BLaER1 treated with 17β-estradiol and CSF1 and Interleukin-3, amounts not matched to agents 10 nM and 100 nM (cell line): ENCODE results near the gene ATP6V1B1.
"Not testable (repeated sequence)": the region's sequence is repeated elsewhere in the genome, so short reads cannot be mapped to it uniquely, and the experiment has no call there.

ENCODE experiments used
- H3K27ac ChIP-seq, 11 experiments: shearing (Covaris generic); formaldehyde crosslinking; 2 replicates each; pipeline ENCODE4 v1.8.1; 2022
- H3K27me3 ChIP-seq, 11 experiments: shearing (Covaris generic); formaldehyde crosslinking; 2 replicates each; pipeline ENCODE4 v1.8.1; 2022
- H3K36me3 ChIP-seq, 11 experiments: shearing (Covaris generic); formaldehyde crosslinking; 2 replicates each; pipeline ENCODE4 v1.8.1; 2022
- H3K4me1 ChIP-seq, 10 experiments: shearing (Covaris generic); formaldehyde crosslinking; 2 replicates each; pipeline ENCODE4 v1.8.1; 2022
- H3K4me2 ChIP-seq, 11 experiments: shearing (Covaris generic); formaldehyde crosslinking; 2 replicates each; pipeline ENCODE4 v1.8.1; 2022
- H3K4me3 ChIP-seq, 10 experiments: shearing (Covaris generic); formaldehyde crosslinking; 2 replicates each; pipeline ENCODE4 v1.8.1; 2022
- H3K9ac ChIP-seq, 11 experiments: shearing (Covaris generic); formaldehyde crosslinking; 2 replicates each; pipeline ENCODE4 v1.8.1; 2022
- H3K9me3 ChIP-seq, 11 experiments: shearing (Covaris generic); formaldehyde crosslinking; replicated peaks in 1 of 11; 2 replicates each; pipeline ENCODE4 v1.8.1; 2022
- H4K20me1 ChIP-seq, 11 experiments: shearing (Covaris generic); formaldehyde crosslinking; 2 replicates each; pipeline ENCODE4 v1.8.1; 2022
- Cebpa-rat ChIP-seq, 11 experiments: shearing (Covaris generic); IDR thresholded peaks; 2 replicates each; pipeline ENCODE4 v1.8.1; 2022

The ATP6V1B1 gene

DNA sequence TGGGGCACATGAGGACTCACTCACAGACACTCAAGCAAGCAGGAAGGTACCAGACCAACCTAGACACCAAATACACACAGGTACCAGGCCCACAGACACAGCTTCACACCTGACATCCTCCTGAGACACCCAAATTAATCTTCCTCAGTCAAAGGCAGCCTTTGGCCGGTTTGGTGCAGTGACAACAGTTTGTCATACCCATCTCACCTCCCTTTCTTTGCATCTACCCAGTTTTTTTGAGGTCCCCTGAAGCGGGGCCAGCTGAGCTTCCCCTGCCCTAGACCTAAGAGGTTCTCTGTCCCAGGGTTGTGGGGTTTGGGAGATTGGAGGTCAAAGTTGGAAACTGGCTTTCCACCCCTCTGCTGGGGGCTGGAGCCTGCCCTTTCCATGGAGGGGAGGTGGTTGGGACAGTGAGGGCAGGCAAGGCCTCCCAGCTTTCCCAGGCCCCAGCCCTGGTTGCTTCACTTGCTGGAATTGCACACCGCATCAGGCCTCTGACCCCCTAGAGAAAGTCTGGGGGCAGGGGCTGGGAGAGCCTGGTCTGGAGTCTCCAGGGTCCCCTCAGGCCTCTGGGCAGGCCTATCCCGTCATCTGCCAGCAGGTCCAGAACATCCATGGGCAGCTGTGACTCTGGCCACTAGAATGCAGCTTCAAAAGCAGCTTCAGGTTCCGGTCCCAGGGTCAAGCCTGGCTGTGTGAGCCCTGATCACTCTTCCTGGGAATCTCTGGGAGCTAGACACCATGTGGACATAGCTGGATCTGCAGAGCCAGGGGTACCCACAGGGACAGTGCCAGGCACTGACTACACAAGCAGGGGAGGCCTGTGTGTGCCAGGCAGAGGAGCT, 71.5 kb downstream of the ATP6V1B1 start:
- Histone ChIP-seq H3K27me3 (no peaks in the 10 kb centered on the region), H3K4me3 (no peak overlapping the region), H3K9me3 (no peaks in the 10 kb centered on the region), H3K4me2 (no peak overlapping the region), H3K27ac (no peak overlapping the region), H4K20me1 (no peaks in the 10 kb centered on the region; a peak in 2 of 22 replicates), H3K4me1 (peaks cover 0 to 15% (median 6%) of the 10 kb centered on the region in 10 experiments; a peak in 9 of 20 replicates), H3K36me3 (no peaks in the 10 kb centered on the region), H3K9ac (0 out of 22 replicates have a peak overlapping the region, but pooled peaks of 1 of the 11 experiments have one; percentile 9)
- no peak for TF ChIP-seq Cebpa-rat (IDR thresholded peaks at IDR 0.05)

- TF ChIP-seq Cebpa-rat (IDR thresholded peaks at IDR 0.05): no peak
- Histone ChIP-seq H3K9ac (no peak overlapping the region), H3K4me2 (peak overlapping the region in 7 of 11 experiments; percentile 2 to 42 (median 14); a peak in 8 of 22 replicates), H3K9me3 (no peaks in the 10 kb centered on the region), H3K27ac (no peak overlapping the region), H3K4me1 (peaks cover 0 to 15% (median 6%) of the 10 kb centered on the region in 10 experiments; a peak in 9 of 20 replicates), H4K20me1 (no peaks in the 10 kb centered on the region; a peak in 2 of 22 replicates), H3K4me3 (no peak overlapping the region), H3K27me3 (no peaks in the 10 kb centered on the region), H3K36me3 (no peaks in the 10 kb centered on the region)
Measured at GRCh38 chr2:71008342-71008741, 72.6 kb downstream of the ATP6V1B1 start.

- Histone ChIP-seq H3K4me1 (peaks cover 0 to 10% (median 5%) of the 10 kb centered on the region in 10 experiments; a peak in 9 of 20 replicates), H3K9me3 (peaks cover 0 to 31% (median 25%) of the 10 kb centered on the region in 11 experiments; a peak in 20 of 22 replicates)
- not testable (repeated sequence) for H3K27me3 ChIP-seq, H3K9ac ChIP-seq, H3K27ac ChIP-seq, H3K36me3 ChIP-seq, H3K4me3 ChIP-seq, H4K20me1 ChIP-seq, H3K4me2 ChIP-seq
Measured at GRCh38 chr2:71011786-71012185, 76.1 kb downstream of the ATP6V1B1 start.
